CD14-positive monocyte (primary cell): ENCODE results near the gene KCNK13. TPM values are rescaled to one million over a fixed set of nuclear protein-coding genes. Genes with fewer than 3 reads are reported as not detected.

Source experiments
- DNase-seq, 3 donors: peaks; one replicate each; pipeline ENCODE4 v3.0.0-alpha.2; 2011 to 2022
- H2AFZ ChIP-seq: 2 replicates; pipeline ENCODE4 v1.6.0; 2012; ENCODE audit warnings: mild to moderate bottlenecking, low read depth, low read length, inconsistent platforms; ENCODE audit not compliant: insufficient read depth, poor library complexity, severe bottlenecking
- H3K27ac ChIP-seq, 2 donors: 1 replicate in 1 of 2; 2 replicates in 1 of 2; pipeline ENCODE4 v1.5.1; 2012 to 2013; ENCODE audit warnings: low read length in 2 of 2, control low read depth in 1 of 2, inconsistent platforms in 1 of 2, low read depth in 1 of 2, mild to moderate bottlenecking in 1 of 2
- H3K27me3 ChIP-seq, 2 donors: one replicate each; pipeline versions ENCODE4 v1.6.0 to v1.6.1; 2011 to 2013; ENCODE audit warnings: low read length in 2 of 2; ENCODE audit not compliant: control insufficient read depth in 2 of 2, insufficient read depth in 2 of 2
- H3K36me3 ChIP-seq, 2 donors: replicated peaks in 1 of 2; 1 replicate in 1 of 2; 2 replicates in 1 of 2; pipeline versions ENCODE4 v1.5.1 to v1.6.1; 2012 to 2013; ENCODE audit warnings: low read length in 2 of 2, control low read depth in 1 of 2, inconsistent platforms in 1 of 2, mild to moderate bottlenecking in 1 of 2; ENCODE audit not compliant: insufficient read depth in 2 of 2, control insufficient read depth in 1 of 2
- H3K4me1 ChIP-seq, 2 donors: 1 replicate in 1 of 2; 2 replicates in 1 of 2; pipeline versions ENCODE4 v1.5.1 to v1.6.1; 2012 to 2013; ENCODE audit warnings: low read length in 2 of 2, control low read depth in 1 of 2, inconsistent platforms in 1 of 2, mild to moderate bottlenecking in 1 of 2, moderate library complexity in 1 of 2; ENCODE audit not compliant: insufficient read depth in 2 of 2, control insufficient read depth in 1 of 2
- H3K4me2 ChIP-seq: replicated peaks from 2 replicates; pipeline ENCODE3; 2012; ENCODE audit warnings: low read length, moderate library complexity, mild to moderate bottlenecking; ENCODE audit not compliant: poor library complexity, severe bottlenecking; ENCODE audit errors: extremely low read depth
- H3K4me3 ChIP-seq, 3 experiments: fragments of 200-600 bp in 1 of 3; sonication (generic) in 1 of 3; replicated peaks in 1 of 3; 1 replicate in 2 of 3; 2 replicates in 1 of 3; pipeline ENCODE4 v1.5.1; 2011 to 2013; ENCODE audit warnings: low read length in 3 of 3, mild to moderate bottlenecking in 3 of 3, control low read depth in 2 of 3, low read depth in 2 of 3, inconsistent platforms in 1 of 3, moderate library complexity in 1 of 3
- H3K79me2 ChIP-seq: 2 replicates; pipeline ENCODE4 v1.6.0; 2012; ENCODE audit warnings: mild to moderate bottlenecking, control low read depth, inconsistent platforms, low read length, moderate library complexity; ENCODE audit not compliant: insufficient read depth
- H3K9ac ChIP-seq: 2 replicates; pipeline ENCODE4 v1.6.0; 2017; ENCODE audit warnings: low read length, mild to moderate bottlenecking; ENCODE audit not compliant: insufficient read depth, poor library complexity, severe bottlenecking
- H3K9me3 ChIP-seq, 2 donors: replicated peaks in 1 of 2; 1 replicate in 1 of 2; 2 replicates in 1 of 2; pipeline versions ENCODE4 v1.5.1 to v1.6.1; 2012 to 2013; ENCODE audit warnings: low read length in 2 of 2, control low read depth in 1 of 2; ENCODE audit not compliant: control insufficient read depth in 1 of 2, insufficient read depth in 1 of 2
- H4K20me1 ChIP-seq: 2 replicates; pipeline ENCODE4 v1.6.0; 2012; ENCODE audit warnings: mild to moderate bottlenecking, low read length, control low read depth, moderate library complexity; ENCODE audit not compliant: insufficient read depth
- H3K27ac Mint-ChIP-seq, 7 donors: one replicate each; pipeline ENCODE4 v1.8.0; 2020; ENCODE audit warnings: mild to moderate bottlenecking in 7 of 7, mixed read lengths in 7 of 7, moderate library complexity in 6 of 7, inconsistent platforms in 2 of 7
- H3K27me3 Mint-ChIP-seq, 3 donors: one replicate each; pipeline ENCODE4 v1.8.0; 2021 to 2022; ENCODE audit warnings: low read depth in 3 of 3, mild to moderate bottlenecking in 3 of 3, mixed read lengths in 3 of 3, moderate library complexity in 3 of 3, inconsistent platforms in 1 of 3
- H3K36me3 Mint-ChIP-seq, 2 donors: one replicate each; pipeline ENCODE4 v1.8.0; 2020; ENCODE audit warnings: mixed read lengths in 2 of 2, inconsistent platforms in 1 of 2, mild to moderate bottlenecking in 1 of 2
- H3K4me1 Mint-ChIP-seq: one replicate; pipeline ENCODE4 v1.8.0; 2020; ENCODE audit warnings: mild to moderate bottlenecking, mixed read lengths
- H3K4me3 Mint-ChIP-seq, 2 donors: one replicate each; pipeline ENCODE4 v1.8.0; 2020; ENCODE audit warnings: mild to moderate bottlenecking in 2 of 2, mixed read lengths in 2 of 2, moderate library complexity in 1 of 2
- H3K9me3 Mint-ChIP-seq, 7 donors: one replicate each; pipeline ENCODE4 v1.8.0; 2020 to 2022; ENCODE audit warnings: mixed read lengths in 7 of 7, mild to moderate bottlenecking in 6 of 7, moderate library complexity in 6 of 7, inconsistent platforms in 2 of 7
- CTCF ChIP-seq: fragments of 200-600 bp; IDR thresholded peaks from one replicate; pipeline ENCODE4 v1.8.0; 2022; ENCODE audit warnings: antibody characterized with exemption, mild to moderate bottlenecking
- WGBS: methylation state at CpG from one replicate; pipeline ENCODE4 v1.1.5; 2013; ENCODE audit warnings: missing lambda C conversion rate; ENCODE audit not compliant: insufficient coverage; 5-methylcytosine and 5-hydroxymethylcytosine counted together
- intact Hi-C, 2 donors: fragments of 100-400 bp; cut with micrococcal nuclease; formaldehyde crosslinking; loops; one replicate each; pipeline versions ENCODE4 v1.15.0 to v1.15.1; 2023
- polyA plus RNA-seq, 3 donors: library from polyadenylated mRNA; depleted of rRNA in 1 of 3; unstranded in 2 of 3; stranded (reverse) in 1 of 3; fragments of 300-500 nt in 2 of 3; fragments of >200 nt in 1 of 3; fragmentation: Illumina TruSeq in 2 of 3; gene quantifications; 1 replicate in 2 of 3; 2 replicates in 1 of 3; pipeline ENCODE4 v1.2.3, GENCODE V29; 2012 to 2021

Gene KCNK13
- polyA plus RNA-seq, 3 donors: 1.6 to 4.2 (median 2.9) TPM

GRCh38 chr14:90054803-90055202, 7.0 kb upstream of the KCNK13 start:
- Mint-ChIP-seq H3K27ac (no peak overlapping the region), H3K27me3 (peaks cover 56 to 74% (median 66%) of the 10 kb centered on the region in 3 donors), H3K9me3 (peaks cover 0 to 8% (median 5%) of the 10 kb centered on the region in 7 donors), H3K4me1 (peaks cover 14% of the 10 kb centered on the region), H3K4me3 (peak overlapping the region in 1 of 2 donors; percentile 20), H3K36me3 (peaks cover 3 to 6% of the 10 kb centered on the region in 2 donors)
- Histone ChIP-seq H3K79me2 (no peaks in the 10 kb centered on the region), H3K4me3 (no peak overlapping the region), H4K20me1 (no peaks in the 10 kb centered on the region), H3K27ac (no peak overlapping the region), H3K27me3 (peaks cover 59 to 72% of the 10 kb centered on the region in 2 donors), H3K4me1 (peaks cover 8 to 13% of the 10 kb centered on the region in 2 donors), H3K9ac (no peak overlapping the region), H2AFZ (no peak overlapping the region), H3K36me3 (no peaks in the 10 kb centered on the region), H3K9me3 (no peaks in the 10 kb centered on the region), H3K4me2 (no peak overlapping the region)
- no peak for DNase-seq
- no CpG with 5 or more reads among the region's 1 CpG for WGBS
- intact Hi-C loops: no loop called here
- no peak for TF ChIP-seq CTCF

- TF ChIP-seq CTCF: no peak
- Histone ChIP-seq H3K9me3 (no peaks in the 10 kb centered on the region), H4K20me1 (no peaks in the 10 kb centered on the region), H3K27ac (no peak overlapping the region), H2AFZ (no peak overlapping the region), H3K4me2 (no peak overlapping the region), H3K4me3 (no peak overlapping the region), H3K9ac (no peak overlapping the region), H3K27me3 (peaks cover 62 to 78% of the 10 kb centered on the region in 2 donors), H3K4me1 (peaks cover 20 to 31% of the 10 kb centered on the region in 2 donors), H3K36me3 (no peaks in the 10 kb centered on the region), H3K79me2 (no peaks in the 10 kb centered on the region)
- Mint-ChIP-seq H3K27ac (no peak overlapping the region), H3K4me1 (peaks cover 21% of the 10 kb centered on the region), H3K4me3 (peak overlapping the region in 1 of 2 donors; percentile 66), H3K36me3 (peaks cover 3 to 6% of the 10 kb centered on the region in 2 donors), H3K27me3 (peaks cover 61 to 87% (median 72%) of the 10 kb centered on the region in 3 donors), H3K9me3 (peaks cover 0 to 9% (median 8%) of the 10 kb centered on the region in 7 donors)
- intact Hi-C loops: no loop called here
- no peak for DNase-seq
- 86% methylated on average over 1 of the region's 8 CpGs for WGBS
These were observed 5.0 kb upstream of the KCNK13 start for GRCh38 chr14:90056826-90057225.
